SK-N-SH (cell line): ENCODE data around the gene C9orf72.

Source experiments
- FOSL2 ChIP-seq: IDR thresholded peaks from 2 replicates; pipeline ENCODE4 v1.4.0; 2012; ENCODE audit warnings: low read depth, mild to moderate bottlenecking, moderate library complexity, borderline replicate concordance
- FOXJ3 ChIP-seq: sonication (generic); formaldehyde crosslinking; IDR thresholded peaks from 2 replicates; pipeline ENCODE4 v1.5.1; 2020; ENCODE audit warnings: mild to moderate bottlenecking, missing genetic modification reagents
- FOXM1 ChIP-seq: IDR thresholded peaks from 2 replicates; pipeline ENCODE4 v1.4.0; 2012; ENCODE audit warnings: low read depth, mild to moderate bottlenecking
- MEF2A ChIP-seq: IDR thresholded peaks from 2 replicates; pipeline ENCODE4 v1.4.0; 2012; ENCODE audit warnings: low read depth, borderline replicate concordance
- NFIC ChIP-seq: IDR thresholded peaks from 2 replicates; pipeline ENCODE4 v1.4.0; 2012; ENCODE audit warnings: borderline replicate concordance
- POLR2AphosphoS5 ChIP-seq: IDR thresholded peaks from 2 replicates; pipeline ENCODE4 v1.6.1; 2012; ENCODE audit warnings: low read depth, low read length
- SMC3 ChIP-seq: IDR thresholded peaks from 2 replicates; pipeline ENCODE4 v1.6.1; 2012; ENCODE audit warnings: low read depth, low read length, improper control_type of control experiment
- TAF1 ChIP-seq: IDR thresholded peaks from 2 replicates; pipeline ENCODE4 v1.6.1; 2012; ENCODE audit warnings: low read depth, mild to moderate bottlenecking, low read length, moderate library complexity, borderline replicate concordance
- TF ChIP-seq, protein P1 (sequence below): fragments of 200-600 bp; sonication (generic); IDR thresholded peaks from 2 replicates; pipeline ENCODE4 v1.6.1; 2017; ENCODE audit warnings: antibody characterized with exemption, mild to moderate bottlenecking, moderate library complexity
- TF ChIP-seq, protein P2 (sequence below): IDR thresholded peaks from 2 replicates; pipeline ENCODE4 v1.6.1; 2012; ENCODE audit warnings: mild to moderate bottlenecking, low read depth, low read length, moderate library complexity
- TF ChIP-seq, protein P3 (sequence below): IDR thresholded peaks from 2 replicates; pipeline ENCODE4 v1.4.0; 2012; ENCODE audit warnings: low read depth, borderline replicate concordance

DNA sequence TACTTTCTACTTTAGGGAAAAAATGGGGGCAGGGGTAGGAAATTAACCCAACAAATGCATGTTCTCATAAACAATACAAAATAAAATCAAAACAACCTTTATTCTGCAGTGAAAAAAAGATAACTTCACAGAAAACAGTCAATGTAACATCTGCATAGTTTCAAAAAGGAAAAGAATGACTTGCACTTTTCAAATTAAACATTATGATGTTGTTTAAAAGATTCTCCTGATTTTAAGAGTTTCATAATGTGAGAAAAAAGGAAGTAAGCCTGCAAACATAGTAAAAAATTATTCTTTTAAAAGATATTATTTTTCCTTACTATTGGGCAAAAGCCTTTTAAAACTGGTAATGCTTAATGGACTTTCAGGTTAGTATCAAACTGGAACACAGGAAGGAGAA, 7.6 kb downstream of the C9orf72 start:
- TF ChIP-seq FOSL2, result no peak
- TF ChIP-seq POLR2AphosphoS5, result no peak
- TF ChIP-seq NFIC, result no peak
- TF ChIP-seq, protein P1, sequence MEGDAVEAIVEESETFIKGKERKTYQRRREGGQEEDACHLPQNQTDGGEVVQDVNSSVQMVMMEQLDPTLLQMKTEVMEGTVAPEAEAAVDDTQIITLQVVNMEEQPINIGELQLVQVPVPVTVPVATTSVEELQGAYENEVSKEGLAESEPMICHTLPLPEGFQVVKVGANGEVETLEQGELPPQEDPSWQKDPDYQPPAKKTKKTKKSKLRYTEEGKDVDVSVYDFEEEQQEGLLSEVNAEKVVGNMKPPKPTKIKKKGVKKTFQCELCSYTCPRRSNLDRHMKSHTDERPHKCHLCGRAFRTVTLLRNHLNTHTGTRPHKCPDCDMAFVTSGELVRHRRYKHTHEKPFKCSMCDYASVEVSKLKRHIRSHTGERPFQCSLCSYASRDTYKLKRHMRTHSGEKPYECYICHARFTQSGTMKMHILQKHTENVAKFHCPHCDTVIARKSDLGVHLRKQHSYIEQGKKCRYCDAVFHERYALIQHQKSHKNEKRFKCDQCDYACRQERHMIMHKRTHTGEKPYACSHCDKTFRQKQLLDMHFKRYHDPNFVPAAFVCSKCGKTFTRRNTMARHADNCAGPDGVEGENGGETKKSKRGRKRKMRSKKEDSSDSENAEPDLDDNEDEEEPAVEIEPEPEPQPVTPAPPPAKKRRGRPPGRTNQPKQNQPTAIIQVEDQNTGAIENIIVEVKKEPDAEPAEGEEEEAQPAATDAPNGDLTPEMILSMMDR, result no peak
- TF ChIP-seq TAF1, result no peak
- TF ChIP-seq, protein P2, sequence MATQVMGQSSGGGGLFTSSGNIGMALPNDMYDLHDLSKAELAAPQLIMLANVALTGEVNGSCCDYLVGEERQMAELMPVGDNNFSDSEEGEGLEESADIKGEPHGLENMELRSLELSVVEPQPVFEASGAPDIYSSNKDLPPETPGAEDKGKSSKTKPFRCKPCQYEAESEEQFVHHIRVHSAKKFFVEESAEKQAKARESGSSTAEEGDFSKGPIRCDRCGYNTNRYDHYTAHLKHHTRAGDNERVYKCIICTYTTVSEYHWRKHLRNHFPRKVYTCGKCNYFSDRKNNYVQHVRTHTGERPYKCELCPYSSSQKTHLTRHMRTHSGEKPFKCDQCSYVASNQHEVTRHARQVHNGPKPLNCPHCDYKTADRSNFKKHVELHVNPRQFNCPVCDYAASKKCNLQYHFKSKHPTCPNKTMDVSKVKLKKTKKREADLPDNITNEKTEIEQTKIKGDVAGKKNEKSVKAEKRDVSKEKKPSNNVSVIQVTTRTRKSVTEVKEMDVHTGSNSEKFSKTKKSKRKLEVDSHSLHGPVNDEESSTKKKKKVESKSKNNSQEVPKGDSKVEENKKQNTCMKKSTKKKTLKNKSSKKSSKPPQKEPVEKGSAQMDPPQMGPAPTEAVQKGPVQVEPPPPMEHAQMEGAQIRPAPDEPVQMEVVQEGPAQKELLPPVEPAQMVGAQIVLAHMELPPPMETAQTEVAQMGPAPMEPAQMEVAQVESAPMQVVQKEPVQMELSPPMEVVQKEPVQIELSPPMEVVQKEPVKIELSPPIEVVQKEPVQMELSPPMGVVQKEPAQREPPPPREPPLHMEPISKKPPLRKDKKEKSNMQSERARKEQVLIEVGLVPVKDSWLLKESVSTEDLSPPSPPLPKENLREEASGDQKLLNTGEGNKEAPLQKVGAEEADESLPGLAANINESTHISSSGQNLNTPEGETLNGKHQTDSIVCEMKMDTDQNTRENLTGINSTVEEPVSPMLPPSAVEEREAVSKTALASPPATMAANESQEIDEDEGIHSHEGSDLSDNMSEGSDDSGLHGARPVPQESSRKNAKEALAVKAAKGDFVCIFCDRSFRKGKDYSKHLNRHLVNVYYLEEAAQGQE, result no peak
- TF ChIP-seq MEF2A, result no peak
- TF ChIP-seq FOXJ3 (CRISPR knock-in tag), result no peak
- TF ChIP-seq FOXM1, result no peak
- TF ChIP-seq, protein P3, sequence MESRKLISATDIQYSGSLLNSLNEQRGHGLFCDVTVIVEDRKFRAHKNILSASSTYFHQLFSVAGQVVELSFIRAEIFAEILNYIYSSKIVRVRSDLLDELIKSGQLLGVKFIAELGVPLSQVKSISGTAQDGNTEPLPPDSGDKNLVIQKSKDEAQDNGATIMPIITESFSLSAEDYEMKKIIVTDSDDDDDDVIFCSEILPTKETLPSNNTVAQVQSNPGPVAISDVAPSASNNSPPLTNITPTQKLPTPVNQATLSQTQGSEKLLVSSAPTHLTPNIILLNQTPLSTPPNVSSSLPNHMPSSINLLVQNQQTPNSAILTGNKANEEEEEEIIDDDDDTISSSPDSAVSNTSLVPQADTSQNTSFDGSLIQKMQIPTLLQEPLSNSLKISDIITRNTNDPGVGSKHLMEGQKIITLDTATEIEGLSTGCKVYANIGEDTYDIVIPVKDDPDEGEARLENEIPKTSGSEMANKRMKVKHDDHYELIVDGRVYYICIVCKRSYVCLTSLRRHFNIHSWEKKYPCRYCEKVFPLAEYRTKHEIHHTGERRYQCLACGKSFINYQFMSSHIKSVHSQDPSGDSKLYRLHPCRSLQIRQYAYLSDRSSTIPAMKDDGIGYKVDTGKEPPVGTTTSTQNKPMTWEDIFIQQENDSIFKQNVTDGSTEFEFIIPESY, result no peak
- TF ChIP-seq SMC3, result no peak
